GM12801 (cell line): Measurements from ENCODE around the gene GADD45B.

Source experiments
- CTCF ChIP-seq: IDR thresholded peaks from one replicate; pipeline ENCODE4 v1.5.1; 2011; ENCODE audit warnings: control low read depth; ENCODE audit not compliant: insufficient read length; ENCODE audit errors: extremely low read depth

Gene GADD45B

DNA sequence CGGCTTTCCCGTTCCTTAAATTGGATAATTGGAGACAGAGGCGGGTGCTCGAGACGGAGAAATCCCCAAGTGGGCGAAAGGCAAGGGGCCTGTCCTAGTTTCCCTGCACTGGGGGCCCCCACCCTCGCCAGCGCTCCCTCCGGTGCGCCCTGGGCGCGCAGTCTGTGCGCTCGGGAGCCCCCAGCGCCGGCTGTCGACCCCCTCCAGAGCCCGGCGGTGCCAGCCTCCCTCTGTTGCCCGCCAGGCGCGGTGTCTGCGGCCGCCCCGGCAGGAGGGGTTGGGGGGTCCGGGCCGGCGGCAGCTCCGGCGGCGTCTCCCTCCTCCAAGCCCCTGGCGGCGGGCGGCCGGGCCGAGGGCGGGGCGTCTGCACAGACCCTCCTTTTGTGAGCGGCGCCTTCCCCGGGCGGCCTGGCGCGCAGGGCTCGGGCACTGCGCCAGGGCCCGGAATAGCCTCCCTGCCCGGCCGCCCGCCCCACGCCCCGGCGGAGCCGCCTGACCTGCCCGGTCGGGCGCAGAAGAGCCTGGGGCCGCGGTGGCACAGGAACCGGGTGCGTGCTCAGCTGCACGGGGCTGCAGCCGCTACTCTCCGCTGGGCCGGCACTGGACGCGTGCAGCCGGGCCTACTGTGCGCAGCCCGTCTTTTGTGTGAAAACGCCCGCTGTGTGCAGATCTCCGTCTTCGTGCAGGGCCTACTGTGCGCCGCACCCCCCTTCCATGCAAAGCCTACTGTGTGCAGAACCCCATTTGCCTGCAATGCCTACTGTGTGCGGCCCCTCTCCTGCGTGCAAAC is 13.2 kb downstream of the GADD45B start:
- no peak for TF ChIP-seq CTCF

- TF ChIP-seq CTCF, result no peak
Observed at GRCh38 chr19:2490659-2491058, 14.7 kb downstream of the GADD45B start.

DNA sequence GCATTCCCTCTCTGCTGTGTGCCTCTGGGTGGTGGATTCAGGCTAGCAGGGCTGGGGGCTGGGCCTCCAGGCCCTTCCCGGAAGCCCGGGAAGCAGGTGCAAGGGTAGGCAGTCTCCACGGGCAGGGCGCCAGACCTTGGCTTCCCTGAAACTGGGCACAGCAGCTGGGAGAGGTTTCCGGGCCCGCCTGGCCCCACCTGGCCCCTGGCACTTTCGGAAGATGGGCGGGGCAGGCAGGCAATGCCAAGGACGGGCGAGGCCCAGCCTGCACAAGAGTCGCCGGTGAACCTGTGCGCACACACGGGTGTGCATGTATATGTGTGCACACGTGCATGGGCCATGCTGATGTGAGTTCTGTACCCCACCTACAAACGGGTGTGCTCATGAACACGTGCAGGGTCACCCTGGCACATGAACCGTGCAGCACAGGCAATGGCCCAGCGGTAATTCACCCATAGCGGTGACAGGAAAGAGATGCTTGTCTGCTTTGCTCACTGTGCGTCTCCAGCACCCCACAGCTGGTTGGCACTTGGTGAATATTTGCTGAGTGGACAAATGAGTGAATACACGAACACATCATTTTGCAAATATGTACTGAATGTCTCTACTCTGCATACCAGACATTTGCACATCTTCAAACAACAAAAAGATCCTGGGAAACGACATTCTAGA is 15.3 kb downstream of the GADD45B start:
- TF ChIP-seq CTCF, result no peak

- TF ChIP-seq CTCF, result no peak
Observed at GRCh38 chr19:2492870-2493269, 16.9 kb downstream of the GADD45B start.

GRCh38 chr19:2494084-2494446 is 18.1 kb downstream of the GADD45B start:
- no peak for TF ChIP-seq CTCF

- no peak for TF ChIP-seq CTCF
Observed at GRCh38 chr19:2494447-2495129, 18.7 kb downstream of the GADD45B start.

DNA sequence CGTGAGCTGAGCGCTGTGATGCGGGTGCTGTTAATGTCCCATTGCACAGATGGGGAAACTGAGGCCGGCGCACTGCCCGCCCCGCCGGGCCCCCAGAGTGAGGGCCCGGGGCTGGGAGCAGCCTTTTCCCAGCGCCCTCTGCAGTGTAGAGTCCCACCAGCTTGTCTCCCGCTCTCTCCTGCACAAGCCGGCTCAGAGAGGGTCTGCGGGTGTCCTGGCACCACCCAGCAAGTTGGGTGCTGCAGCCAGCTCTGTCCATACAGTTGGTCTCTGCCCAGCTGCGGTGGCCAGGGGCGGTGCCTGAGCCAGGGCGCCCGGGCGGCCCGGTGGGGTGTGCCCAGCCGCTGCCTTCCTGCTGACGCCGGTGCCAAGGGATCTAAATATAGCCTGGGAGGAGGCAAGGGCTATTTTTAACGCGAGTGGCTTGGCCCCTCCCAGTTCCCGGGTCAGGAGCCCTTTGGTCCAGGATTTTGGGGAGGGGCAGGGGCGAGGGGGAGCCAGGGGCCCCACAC is 19.3 kb downstream of the GADD45B start:
- no peak for TF ChIP-seq CTCF
